Islet of Langerhans (tissue), 1 donor: ENCODE data around the gene FTSJ3.
"Not testable (repeated sequence)": the region's sequence is repeated elsewhere in the genome, so short reads cannot be mapped to it uniquely, and the experiment has no call there.

Source experiments
- FAIRE-seq: peaks from one replicate; lab custom pipeline; 2011; peaks lifted over from hg19 to GRCh38; lab: Jason Lieb, UNC

The FTSJ3 gene

DNA sequence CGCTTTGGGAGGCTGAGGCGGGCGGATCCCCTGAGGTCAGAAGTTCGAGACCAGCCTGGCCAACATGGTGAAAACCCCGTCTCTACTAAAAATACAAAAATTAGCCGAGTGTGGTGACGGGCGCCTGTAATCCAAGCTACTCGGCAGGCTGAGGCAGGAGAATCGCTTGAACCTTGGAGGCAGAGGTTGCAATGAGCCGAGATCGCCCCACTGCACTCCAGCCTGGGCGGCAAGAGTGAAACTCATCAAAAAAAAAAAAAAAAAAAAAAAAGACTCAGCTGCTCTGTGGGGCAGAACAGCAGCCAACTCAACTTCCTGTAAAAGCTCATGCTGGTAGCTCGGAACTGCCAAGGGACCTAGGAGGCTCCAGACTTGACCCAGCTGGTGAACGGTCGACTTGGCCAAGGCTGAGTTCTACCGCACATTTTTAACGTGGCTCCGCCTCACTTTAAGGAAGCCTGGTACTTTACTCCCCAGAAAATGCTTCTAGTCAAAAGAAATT, 16.0 kb upstream of the FTSJ3 start:
- FAIRE-seq: not testable (repeated sequence)

DNA sequence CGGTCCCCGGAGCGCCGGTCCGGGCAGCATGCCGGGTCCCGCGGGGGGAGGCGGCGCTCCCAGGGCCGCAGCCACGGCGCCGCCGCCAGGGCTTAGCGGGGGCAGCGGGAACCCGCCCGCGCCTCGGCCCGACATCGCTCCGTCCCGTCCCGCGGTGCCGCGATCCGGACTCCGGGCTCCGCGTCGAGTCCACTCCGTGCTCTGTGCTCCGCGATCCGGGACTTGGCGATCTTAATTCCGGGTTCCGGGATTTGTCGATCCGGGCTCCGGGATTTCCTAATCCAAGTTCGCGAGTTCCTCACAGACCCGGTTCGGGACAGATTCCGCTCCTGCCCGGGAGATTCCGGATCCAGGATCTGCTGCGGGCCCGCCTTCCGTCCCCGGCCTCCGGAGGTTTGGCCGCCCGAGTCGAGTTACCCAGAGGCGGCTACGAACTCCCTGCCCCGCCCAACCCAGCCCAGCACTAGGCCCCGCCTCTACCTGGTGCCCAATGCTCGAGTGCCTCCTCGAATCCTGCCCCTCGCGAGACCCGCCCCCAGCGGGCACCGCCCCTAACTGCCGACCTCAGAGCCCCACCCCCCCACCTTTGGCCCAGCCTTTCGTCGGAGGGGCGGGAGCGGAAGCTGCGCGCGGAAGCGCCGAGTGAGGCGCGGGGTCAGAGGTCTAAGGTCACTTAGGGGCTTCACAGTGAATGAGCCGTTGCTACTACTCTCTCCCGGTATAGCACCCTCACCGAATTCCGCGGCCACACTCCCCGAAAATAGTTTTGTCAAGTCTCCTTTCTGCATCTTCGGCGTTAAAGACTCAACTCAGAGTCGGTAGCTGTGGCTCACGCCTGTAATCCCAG, 15.3 kb upstream of the FTSJ3 start, which contains the start of gene SMARCD2:
Gene SMARCD2, minus strand, starts transcription at position 146 of the 847 bp plus-strand sequence. Its CDS starts 11 bp downstream, at position 135.
- FAIRE-seq: no peak

DNA sequence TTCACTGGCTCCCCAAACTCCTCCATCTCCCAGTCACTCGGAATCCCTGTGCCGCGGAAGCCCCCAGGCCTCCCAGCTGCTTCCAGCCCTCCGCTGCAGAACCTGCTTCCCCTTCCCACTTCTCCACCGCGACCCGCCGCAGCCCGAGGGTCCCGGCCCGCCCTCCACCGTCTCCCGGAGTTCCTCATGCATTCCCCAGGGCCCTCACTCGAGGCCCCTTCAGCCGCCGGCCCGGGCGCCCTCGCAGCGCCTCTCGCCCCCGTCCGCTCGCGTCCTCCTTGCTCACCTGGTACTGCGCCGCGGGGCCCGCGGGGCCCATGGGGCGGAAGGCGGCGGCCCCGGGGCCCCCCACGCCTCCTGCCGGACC, 14.7 kb upstream of the FTSJ3 start:
- no peak for FAIRE-seq

DNA sequence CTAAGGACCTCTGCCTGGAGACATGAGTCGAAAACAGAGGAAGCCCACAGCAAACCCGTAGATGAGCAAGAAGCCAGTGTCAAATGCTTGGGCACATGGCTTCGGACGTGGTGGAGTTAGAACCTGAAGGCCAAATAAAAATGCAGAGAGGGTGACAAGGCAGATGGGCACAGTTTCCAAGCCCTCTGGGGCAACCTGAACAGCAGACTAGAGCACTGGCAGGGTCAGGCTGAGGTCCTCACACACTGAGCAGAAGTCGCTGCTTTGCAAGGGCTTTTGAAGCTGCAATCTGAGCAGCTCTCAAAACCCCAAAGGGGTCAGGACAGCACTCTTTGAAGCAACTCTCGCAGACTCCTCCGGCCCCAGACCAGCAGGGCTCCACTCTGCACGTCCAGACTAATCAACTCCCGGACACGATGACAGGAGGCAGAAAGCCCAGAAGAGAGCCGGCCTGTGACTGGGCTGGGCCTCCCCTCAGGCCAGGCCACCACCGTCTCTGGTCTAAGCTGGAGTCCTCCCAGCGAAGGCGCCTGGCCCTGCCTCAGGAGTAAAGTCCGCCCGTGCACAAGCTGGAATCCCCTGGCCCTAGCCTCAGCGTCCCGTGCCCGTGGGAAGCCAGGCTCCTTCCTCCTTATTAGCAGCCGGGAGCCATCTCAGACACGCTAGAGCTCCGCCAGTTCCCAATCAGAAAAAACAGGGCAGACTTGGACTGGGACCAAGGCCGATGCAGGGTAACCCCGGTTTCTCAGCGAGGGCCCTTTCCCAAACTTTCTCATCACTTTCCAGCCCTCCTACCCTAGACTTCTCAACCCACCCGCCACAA, 14.1 kb upstream of the FTSJ3 start:
- no peak for FAIRE-seq

DNA sequence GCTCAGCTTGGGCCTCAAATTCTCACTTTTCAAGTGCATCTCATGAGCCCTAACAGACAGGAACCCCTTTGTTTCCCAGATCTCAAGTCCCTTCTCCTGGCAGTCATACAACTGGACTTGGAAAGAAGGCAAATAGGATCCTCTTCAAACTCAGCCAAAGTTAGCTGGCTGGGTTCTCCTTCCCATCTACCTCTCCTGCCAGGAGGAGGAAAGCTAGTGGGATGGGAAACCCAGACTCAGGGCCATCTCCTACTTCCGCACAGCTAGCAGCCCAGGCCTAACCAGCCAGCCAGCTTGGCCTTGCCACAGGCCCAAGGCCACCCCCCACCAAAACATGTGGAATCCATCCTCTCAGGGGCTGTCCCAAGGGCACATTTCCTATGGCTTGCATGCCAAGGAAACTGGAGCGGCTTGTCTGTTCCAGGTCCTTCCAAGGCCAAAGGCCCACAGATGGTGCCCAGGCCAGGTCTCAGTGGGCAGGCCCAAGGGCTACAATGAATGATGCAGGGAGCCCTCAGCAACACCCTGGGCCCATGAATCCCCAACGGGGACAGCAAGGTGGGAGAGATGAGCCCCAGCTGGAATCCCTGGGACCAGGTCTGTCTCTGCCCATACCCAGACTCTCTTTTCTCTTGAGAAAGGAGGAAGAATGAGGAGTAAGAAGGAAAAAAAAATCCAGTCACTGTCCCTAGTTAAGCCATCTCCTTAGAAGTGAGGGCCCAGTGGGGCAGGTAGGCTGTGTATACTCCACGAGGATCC, 13.3 kb upstream of the FTSJ3 start:
- FAIRE-seq: no peak

DNA sequence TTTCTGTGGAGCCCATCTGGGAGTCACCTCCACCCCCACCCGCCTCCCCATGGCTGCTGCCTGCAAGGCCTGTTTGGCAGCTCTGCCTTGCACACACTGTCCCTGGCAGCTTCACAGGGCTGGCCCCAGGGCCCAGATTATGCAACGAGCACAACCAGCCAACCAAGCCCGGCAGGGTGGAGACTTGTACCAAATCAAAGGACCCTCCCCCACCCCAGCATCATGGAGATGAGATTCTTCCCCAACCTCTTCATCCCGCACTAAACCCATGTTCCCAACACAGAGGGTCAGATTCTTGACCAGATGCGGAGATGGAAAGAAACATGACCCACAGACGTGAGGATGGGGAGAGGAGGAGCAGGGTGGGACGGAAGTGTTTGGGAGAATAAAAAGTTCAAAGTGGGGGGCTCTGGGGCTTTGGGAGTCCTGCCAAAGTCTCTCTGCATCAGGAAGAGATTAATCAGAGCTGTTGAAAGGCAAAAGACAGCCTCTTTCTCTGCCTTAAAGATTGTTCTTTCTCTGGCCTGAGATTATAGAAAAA, 11.2 kb upstream of the FTSJ3 start:
- FAIRE-seq: no peak

DNA sequence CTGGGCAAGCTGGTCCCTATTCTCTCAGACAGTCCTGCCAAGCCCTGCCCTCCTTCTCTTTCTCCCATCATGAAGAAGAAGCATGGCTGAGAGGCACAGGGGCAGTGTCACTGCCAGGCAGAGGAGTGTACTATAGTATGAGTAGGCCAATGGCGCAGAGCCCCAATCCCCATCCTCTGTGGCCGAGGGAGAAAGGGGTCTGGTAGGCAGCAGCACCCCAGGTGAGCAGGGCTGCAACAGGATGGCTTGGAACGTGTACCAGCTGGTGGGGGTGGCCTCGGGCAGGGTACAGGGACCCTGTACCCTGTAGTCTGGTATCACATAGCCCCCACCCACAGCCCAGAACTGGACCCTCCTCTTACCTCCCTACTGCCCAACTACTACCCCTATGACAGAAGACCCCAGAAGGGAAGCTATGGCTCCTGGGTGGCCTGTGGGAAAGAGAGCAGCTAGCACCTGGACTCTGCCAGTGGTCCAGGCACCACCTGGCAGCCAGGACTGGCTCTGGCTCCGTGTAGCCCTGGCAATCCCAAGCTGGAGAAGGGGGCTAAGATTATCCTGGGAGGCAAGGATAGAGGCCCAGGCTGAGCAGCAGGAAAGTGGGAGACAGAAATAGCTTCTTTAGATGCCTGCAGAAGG, 10.6 kb upstream of the FTSJ3 start:
- FAIRE-seq: no peak

DNA sequence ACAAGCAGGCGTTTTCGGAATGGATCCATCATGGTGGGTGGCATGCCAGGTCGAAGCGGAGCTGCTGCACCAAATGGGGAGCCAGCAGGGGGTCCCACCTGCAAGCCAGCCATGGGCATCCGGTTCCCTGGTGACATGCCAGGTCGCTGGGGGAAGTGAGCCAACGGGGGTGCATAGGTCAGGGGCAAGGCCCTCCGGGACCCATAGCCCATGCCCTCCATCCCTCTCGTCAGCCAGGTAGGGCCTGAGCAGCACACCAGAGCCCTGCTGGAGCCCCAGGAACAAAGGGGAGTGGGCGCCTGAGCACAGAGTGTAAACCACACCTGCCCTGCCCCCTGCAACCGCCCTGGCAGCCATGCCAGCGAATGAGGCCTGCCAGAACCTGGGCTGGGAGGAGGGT, 10.0 kb upstream of the FTSJ3 start:
- FAIRE-seq: no peak

DNA sequence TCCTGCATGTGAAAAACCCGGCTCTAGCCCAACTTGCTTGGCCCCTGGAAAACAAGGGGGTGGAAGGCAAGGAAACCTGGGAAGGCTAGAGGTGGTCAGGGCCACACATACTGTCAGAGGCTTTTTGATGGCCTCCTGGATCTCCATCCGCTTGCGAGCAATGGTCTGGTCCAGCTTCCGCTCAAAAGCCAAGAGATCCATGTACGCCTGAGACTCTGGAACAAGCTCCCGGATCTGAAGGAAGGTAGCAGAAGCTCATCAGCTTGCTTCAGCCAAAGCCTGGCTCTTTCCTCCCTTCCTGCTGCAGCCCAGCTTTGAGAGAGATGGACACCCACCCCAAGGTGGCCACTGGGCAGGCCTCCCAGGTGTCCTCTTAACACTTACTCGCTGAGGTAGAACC, 9.3 kb upstream of the FTSJ3 start:
- no peak for FAIRE-seq

DNA sequence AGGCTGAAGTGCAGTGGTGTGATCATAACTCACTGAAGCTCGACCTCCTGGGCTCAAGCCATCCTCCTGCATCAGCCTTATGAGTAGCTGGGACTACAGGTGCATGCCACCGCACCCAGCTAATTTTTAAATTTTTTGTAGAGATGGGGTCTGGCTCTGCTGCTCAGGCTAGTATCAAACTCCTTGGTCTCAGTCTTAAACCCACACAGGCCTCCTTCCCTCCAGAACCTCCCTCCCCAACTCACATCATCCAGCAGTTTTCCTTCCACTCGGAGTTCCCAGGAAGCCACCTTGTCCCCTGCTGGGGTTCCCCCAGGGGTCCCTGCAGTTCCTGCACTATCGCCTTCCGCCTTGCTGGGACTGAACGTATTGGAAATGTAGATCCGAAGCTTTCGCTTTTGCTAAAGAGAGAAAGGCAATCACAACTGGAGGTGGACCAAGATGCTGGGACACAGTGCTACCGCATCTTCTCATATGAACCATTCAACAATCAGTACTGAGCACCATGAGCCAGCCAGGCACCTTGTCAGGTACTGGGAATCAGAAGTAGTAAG, 7.8 kb upstream of the FTSJ3 start:
- no peak for FAIRE-seq

DNA sequence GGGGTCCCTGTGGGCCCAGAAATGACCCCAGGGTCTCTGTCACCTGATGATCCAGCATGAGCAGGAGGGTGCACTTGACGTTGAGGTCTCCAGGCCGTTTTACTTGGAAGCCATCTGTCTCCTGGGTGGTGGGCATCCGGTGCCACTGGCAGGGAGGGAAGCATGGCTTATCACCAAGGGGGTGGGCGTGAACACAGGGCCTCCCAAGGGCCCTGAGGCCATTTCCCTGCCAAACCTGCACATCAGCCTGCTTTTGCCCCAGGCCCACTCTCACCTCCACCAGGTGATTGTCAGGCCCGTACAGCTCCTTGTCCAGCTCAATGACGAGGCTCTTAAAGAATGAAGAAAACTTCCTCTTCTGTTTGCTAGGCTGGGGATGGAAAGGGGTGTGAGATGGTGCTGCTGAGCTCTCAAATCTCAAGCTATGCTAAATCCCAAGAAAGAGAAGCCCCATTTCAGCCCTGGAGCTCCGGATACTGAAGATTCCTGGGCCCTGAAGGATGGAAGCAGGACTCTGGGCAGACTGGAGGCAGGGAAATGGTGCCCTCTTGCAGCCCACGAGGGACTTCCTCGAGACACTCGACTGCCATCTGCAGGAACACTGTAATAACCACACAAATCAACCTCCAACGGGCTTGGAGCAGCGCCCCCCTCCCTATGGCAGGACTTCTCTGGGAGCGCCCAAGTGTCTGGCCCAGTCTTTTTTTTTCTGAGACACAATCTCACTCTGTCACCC, 7.1 kb upstream of the FTSJ3 start:
- no peak for FAIRE-seq

DNA sequence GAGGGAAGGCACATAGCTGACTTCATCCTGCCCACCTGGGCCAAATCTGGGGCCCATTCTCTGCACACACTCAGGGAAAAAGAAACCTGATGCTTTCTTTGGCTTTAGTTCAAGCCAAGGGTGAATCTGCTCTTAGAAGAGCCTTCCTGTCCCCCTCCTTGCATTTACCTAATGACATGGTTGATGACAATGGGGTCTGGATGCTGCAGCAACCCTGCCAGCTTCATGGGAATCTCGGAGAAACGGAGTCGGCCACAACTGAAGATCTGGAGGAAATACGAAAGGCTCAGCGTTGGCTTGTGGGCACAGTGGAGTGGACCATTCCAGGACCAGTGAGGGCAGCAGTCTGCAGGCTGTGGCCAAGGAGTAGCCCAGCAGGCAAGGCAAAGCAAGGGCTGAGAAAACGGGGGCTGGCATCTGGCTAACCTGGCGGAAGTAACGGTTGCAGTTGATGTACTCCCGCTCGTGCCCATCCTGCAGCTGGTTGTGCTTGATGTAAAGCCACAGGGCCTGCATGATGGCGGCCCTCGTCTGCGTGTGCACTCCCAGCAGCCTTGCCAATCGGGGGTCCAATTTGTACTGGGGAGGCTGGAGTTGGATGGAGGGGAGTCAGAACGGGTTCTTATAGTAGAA, 6.4 kb upstream of the FTSJ3 start:
- FAIRE-seq: no peak

DNA sequence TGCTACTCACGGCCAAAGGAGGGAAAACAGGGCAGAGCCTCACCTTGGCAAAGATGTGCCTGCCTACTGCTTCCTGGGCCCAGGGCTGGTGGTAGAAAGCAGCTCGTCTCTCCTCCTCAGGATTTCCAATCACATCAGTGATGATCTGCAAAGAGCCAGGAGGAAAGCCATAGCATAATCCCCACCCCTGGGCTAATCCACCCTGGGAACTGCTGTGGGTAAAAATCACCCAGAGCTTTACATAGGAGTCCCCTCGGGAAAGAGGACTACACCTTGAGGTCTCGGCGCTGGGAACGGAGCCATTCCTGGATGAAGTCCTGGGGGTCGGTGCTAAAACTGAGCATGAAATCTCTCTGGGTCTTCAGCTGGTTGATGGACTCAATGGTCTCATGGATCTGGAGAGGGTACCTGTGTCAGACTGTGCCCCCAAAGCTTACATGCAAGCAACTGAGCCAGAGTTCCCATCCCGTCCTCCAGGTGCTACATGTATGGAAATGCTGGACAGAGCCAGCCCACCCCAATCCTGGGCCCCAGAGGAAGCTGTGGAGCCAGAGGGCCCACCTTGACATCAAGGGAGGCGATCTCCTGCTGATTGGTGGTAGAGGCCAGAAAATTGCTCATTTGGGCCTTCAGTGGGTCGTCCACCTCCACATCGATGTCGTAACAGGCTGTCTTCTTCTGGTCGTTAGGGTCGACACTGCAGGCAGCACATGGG, 5.7 kb upstream of the FTSJ3 start:
- no peak for FAIRE-seq

DNA sequence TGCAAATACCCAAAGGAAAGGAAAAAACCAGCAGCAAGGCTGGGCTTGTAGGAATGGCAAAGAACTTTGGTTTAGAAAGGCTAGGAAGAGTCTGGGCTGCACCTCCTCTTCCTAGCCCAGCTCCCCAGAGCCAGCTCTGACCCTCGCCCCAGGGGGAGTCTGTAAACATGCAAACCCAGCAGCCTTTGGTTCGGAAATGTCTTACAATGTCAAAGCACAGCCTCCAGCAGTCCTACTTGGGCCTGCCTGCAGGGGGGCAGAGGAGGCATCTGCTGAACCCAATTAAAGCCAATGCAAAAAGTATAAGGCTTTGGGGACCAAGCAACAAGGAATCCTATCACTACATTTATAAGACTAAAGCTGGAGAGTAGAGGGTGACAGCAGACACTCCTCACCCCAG, 5.0 kb upstream of the FTSJ3 start:
- no peak for FAIRE-seq

DNA sequence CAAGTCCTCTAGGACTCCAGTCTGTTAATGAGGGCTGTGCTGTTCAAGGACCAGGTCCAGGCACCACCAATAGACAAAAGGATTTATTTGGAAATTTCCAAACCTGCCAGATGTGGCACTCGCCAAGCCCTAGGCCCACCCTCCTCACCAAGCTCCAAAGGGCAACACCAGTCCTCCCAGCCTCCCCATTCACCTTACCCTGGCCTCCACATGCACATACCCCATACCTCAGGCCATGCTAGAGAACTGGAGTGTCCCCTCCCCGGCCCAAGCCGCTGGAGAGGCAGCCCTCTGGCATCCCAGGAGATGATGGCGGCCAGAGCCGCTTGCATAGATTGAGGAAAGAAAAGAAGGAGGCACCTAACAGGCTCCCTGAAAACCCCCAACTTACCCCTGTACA, 4.6 kb upstream of the FTSJ3 start:
- FAIRE-seq: no peak

DNA sequence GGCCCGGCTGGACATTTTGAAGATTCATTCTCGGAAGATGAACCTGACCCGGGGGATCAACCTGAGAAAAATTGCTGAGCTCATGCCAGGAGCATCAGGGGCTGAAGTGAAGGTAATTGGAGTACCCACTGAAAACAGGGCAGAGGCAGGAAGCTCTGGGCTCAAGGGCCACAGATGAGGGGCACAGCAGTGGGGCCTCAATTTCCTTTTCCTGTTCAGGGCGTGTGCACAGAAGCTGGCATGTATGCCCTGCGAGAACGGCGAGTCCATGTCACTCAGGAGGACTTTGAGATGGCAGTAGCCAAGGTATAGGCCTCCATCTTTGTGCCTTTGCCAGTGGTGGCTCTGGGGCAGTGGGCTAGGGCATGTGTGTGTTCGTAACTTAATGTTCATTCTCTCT, 4.0 kb upstream of the FTSJ3 start:
- no peak for FAIRE-seq

DNA sequence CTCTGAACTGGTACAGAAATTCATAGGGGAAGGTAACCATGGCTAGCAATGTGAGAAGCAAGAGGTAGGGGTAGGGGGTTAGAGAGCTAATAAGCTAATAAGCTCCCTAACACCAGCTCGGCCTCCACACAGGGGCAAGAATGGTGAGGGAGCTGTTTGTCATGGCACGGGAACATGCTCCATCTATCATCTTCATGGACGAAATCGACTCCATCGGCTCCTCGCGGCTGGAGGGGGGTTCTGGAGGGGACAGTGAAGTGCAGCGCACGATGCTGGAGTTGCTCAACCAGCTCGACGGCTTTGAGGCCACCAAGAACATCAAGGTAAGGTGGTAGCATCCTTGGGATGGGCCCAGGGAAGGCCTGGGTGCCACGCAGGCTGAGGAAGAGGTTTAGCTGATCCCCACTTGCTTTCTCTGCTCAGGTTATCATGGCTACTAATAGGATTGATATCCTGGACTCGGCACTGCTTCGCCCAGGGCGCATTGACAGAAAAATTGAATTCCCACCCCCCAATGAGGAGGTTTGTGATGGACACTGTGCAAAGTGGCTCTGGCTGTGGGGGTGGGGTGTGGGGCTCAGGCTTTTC, 3.5 kb upstream of the FTSJ3 start:
- FAIRE-seq: no peak

DNA sequence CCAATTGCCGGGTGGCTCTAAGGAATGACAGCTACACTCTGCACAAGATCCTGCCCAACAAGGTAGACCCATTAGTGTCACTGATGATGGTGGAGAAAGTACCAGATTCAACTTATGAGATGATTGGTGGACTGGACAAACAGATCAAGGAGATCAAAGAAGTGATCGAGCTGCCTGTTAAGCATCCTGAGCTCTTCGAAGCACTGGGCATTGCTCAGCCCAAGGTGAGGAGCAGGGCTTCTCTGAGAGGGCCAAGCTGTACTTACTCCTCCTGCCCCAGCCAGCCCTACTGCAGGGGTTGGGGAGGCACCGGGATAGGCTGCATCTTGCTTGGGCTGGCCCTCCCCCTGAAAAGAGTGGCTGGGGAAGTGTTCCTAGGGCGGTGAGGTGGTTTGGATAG, 2.8 kb upstream of the FTSJ3 start:
- FAIRE-seq: no peak

DNA sequence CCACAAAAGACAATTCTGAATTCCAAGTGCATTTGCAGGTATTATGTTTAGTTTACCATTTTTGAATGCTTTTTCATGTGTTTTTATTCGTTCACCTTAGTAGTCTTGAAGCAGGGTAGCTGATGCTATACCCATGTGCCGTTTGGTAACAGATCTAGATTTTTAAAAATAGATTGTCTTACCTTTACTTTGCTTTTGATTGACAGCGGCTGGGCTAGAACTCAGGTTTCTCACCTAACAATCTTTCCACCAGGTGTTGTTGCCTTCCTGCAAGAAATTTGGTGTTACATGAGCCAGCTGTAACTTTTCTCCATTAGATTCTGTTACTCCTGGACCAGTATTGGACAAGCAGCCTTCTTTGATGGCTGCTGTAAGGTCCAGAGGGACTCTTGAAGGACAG, 1.5 kb upstream of the FTSJ3 start:
- FAIRE-seq: no peak
